ENCODE results near the gene TUBB6. TPM values are rescaled to one million over a fixed set of nuclear protein-coding genes. Genes with fewer than 3 reads are reported as not detected.

TUBB6 gene
- total and polyA plus RNA-seq, 10 of the 15 experiments (the other 5 are each of a cell fraction or from before 2014, with no cell fraction given) = 27.4 to 262 (median 82.5) TPM

- no peak for TF ChIP-seq PRDM15 (CRISPR knock-in tag; IDR thresholded peaks at IDR 0.05)
- no peak for TF ChIP-seq POLR2AphosphoS2 (IDR thresholded peaks at IDR 0.05; ENCODE audit: low read depth, low read length)
- TF ChIP-seq MAX (IDR thresholded peaks at IDR 0.05; ENCODE audit: low read depth, low read length) = no peak
- no peak for TF ChIP-seq MXI1 (IDR thresholded peaks at IDR 0.05; ENCODE audit: low read depth, low read length)
Observed at GRCh38 chr18:12328179-12328823, 20.3 kb downstream of the TUBB6 start (continued).

GRCh38 chr18:12329125-12329698, 21.2 kb downstream of the TUBB6 start:
- WGBS (ENCODE audit: insufficient coverage, insufficient replicate concordance, low lambda C conversion rate, missing lambda C conversion rate) = 93% methylated on average over 11 of the region's 11 CpGs
- H3K4me3 ChIP-seq = no peak overlapping the region
- POLR2A ChIA-PET = no interaction called here
- no peak overlapping the region for H2AFZ ChIP-seq (ENCODE audit: control insufficient read depth, low read depth, low read length)
- no peaks in the 10 kb centered on the region for H3K4me1 ChIP-seq (ENCODE audit: control insufficient read depth, insufficient read depth, low read length)
- no peaks in the 10 kb centered on the region; the same call in 1 of the 2 replicates for H4K20me1 ChIP-seq (ENCODE audit: control insufficient read depth, insufficient read depth)
- SMC1A ChIA-PET (ENCODE audit: uncharacterized antibody, unreplicated experiment) = interaction anchor here (1.0 to 1.4 kb wide), 4 partner anchors 14 to 61 kb away, joined by 3 to 4 read pairs (median 4); no protein-coding TSS in a partner anchor
- no peak for TF ChIP-seq SRF (IDR thresholded peaks at IDR 0.05; ENCODE audit: low read depth in 2 of 2, low read length in 2 of 2)
- TF ChIP-seq TARDBP (IDR thresholded peaks at IDR 0.05; ENCODE audit: borderline replicate concordance) = no peak
- no peak for TF ChIP-seq IRF5 (IDR thresholded peaks at IDR 0.05; ENCODE audit: borderline replicate concordance)
- TF ChIP-seq HDGF (IDR thresholded peaks at IDR 0.05) = no peak
- TF ChIP-seq CHD4 (IDR thresholded peaks at IDR 0.05) = no peak
- TF ChIP-seq HCFC1 (IDR thresholded peaks at IDR 0.05; ENCODE audit: low read length) = no peak
- TF ChIP-seq RFX5 (IDR thresholded peaks at IDR 0.05; ENCODE audit: low read depth, low read length) = no peak
- TF ChIP-seq BMI1 (IDR thresholded peaks at IDR 0.05; ENCODE audit: borderline replicate concordance) = no peak
- TF ChIP-seq SUZ12 (IDR thresholded peaks at IDR 0.05; ENCODE audit: unreplicated experiment) = no peak
- no peak for TF ChIP-seq DPF2 (IDR thresholded peaks at IDR 0.05)
- TF ChIP-seq NFXL1 (IDR thresholded peaks at IDR 0.05; ENCODE audit: borderline replicate concordance) = no peak
- no peak for TF ChIP-seq MYB (IDR thresholded peaks at IDR 0.05; ENCODE audit: borderline replicate concordance, low read depth, low read length)
- DNase-seq (ENCODE audit: low read depth, low spot score) = no peak
- in situ Hi-C loops (cut with MboI) (no loop called here), intact Hi-C loops (cut with micrococcal nuclease; ENCODE audit: unreplicated experiment) (no loop called here)
- FAIRE-seq = no peak
- CTCF ChIA-PET = interaction anchor here (1.2 to 5.8 kb wide), 11 partner anchors 8 to 61 kb away, joined by 4 to 50 read pairs (median 15); partner anchors contain the start of gene AFG3L2
- H3K9ac ChIP-seq (ENCODE audit: control insufficient read depth, insufficient read depth, low read length) = no peak overlapping the region
- H3K4me2 ChIP-seq (ENCODE audit: control insufficient read depth, insufficient read depth) = no peak overlapping the region
- H3K9me3 ChIP-seq (replicated peaks; ENCODE audit: control insufficient read depth, insufficient read depth, low read length) = no peaks in the 10 kb centered on the region
- BruUV-seq (replicated peaks) = TSS peak; percentile 56
- no peak overlapping the region for H3K27ac ChIP-seq (ENCODE audit: control insufficient read depth, insufficient read depth)
- no peak for ATAC-seq
- RAD21 ChIA-PET (ENCODE audit: unreplicated experiment) = no interaction called here
- no peaks in the 10 kb centered on the region for H3K79me2 ChIP-seq (ENCODE audit: control insufficient read depth, insufficient read depth, low read length)
- H3K27me3 ChIP-seq (replicated peaks in 1 of 2; ENCODE audit: control insufficient read depth in 2 of 2, insufficient read depth in 2 of 2, low read length in 1 of 2) = no peaks in the 10 kb centered on the region
- H3K36me3 ChIP-seq (ENCODE audit: control insufficient read depth in 2 of 2, insufficient read depth in 2 of 2, low read length in 1 of 2) = peaks cover 34 to 35% of the 10 kb centered on the region in 2 experiments
